Bronchial epithelial cell (primary cell): ENCODE results near the gene UROS. TPM values are rescaled to one million over a fixed set of nuclear protein-coding genes. Genes with fewer than 3 reads are reported as not detected.

Source experiments
- DNase-seq: peaks from one replicate; pipeline ENCODE4 v3.0.0-alpha.2; 2010; ENCODE audit warnings: low read depth
- FAIRE-seq: peaks from 2 replicates; lab custom pipeline; 2011; peaks lifted over from hg19 to GRCh38; lab: Jason Lieb, UNC
- H3K27me3 ChIP-seq: 2 replicates; pipeline ENCODE4 v1.5.1; 2011; ENCODE audit warnings: low read length; ENCODE audit not compliant: control insufficient read depth, insufficient read depth
- H3K36me3 ChIP-seq: 2 replicates; pipeline ENCODE4 v1.5.1; 2011; ENCODE audit warnings: low read length; ENCODE audit not compliant: control insufficient read depth, insufficient read depth
- H3K4me3 ChIP-seq: 2 replicates; pipeline ENCODE4 v1.5.1; 2011; ENCODE audit warnings: mild to moderate bottlenecking, low read depth, low read length, control low read depth
- CTCF ChIP-seq: IDR thresholded peaks from 2 replicates; pipeline ENCODE4 v1.5.1; 2011; ENCODE audit warnings: mild to moderate bottlenecking, moderate library complexity, low read length, control low read depth, inconsistent platforms; ENCODE audit not compliant: insufficient read depth, severe bottlenecking
- total RNA-seq: library from RNA; depleted of rRNA; stranded (reverse); fragments of >200 nt; gene quantifications from 2 replicates; pipeline ENCODE4 v1.2.1, GENCODE V29; 2014

The UROS gene
- total RNA-seq, 1 donor from 2014 or later = 17.4 TPM

- no peaks in the 10 kb centered on the region for H3K36me3 ChIP-seq
Measured at GRCh38 chr10:125779403-125780327, 43.4 kb downstream of the UROS start.

GRCh38 chr10:125778556-125778955 is 44.5 kb downstream of the UROS start:
- H3K4me3 ChIP-seq = no peak overlapping the region
- H3K36me3 ChIP-seq = no peaks in the 10 kb centered on the region
- no peak for TF ChIP-seq CTCF
- no peaks in the 10 kb centered on the region for H3K27me3 ChIP-seq
- FAIRE-seq (no peak), DNase-seq (peak; percentile 6)

More at GRCh38 chr10:125779403-125780327, 43.4 kb downstream of the UROS start:
- FAIRE-seq (peak; percentile 92), DNase-seq (no peak)
- Histone ChIP-seq H3K4me3 (no peak overlapping the region), H3K27me3 (no peaks in the 10 kb centered on the region)
- TF ChIP-seq CTCF = no peak

- H3K27me3 ChIP-seq = no peaks in the 10 kb centered on the region
- DNase-seq (no peak), FAIRE-seq (no peak)
- TF ChIP-seq CTCF = no peak
- H3K36me3 ChIP-seq = no peaks in the 10 kb centered on the region
- no peak overlapping the region for H3K4me3 ChIP-seq
Measured at GRCh38 chr10:125777806-125778205, 45.3 kb downstream of the UROS start.

- no peak for DNase-seq
- FAIRE-seq = no peak
- Histone ChIP-seq H3K36me3 (no peaks in the 10 kb centered on the region), H3K4me3 (no peak within 1 kb of the TSS), H3K27me3 (no peaks in the 10 kb centered on the region)
- TF ChIP-seq CTCF = no peak
Measured at GRCh38 chr10:125775491-125776106, 47.5 kb downstream of the UROS start, which contains the start of gene MMP21. TSS of gene MMP21 (minus strand) at chr10:125775821. CDS start at chr10:125775821, 0 bp downstream.

GRCh38 chr10:125774581-125775191 is 48.4 kb downstream of the UROS start:
- no peak for FAIRE-seq

More at GRCh38 chr10:125774581-125775191, 48.4 kb downstream of the UROS start:
- TF ChIP-seq CTCF = no peak
- Histone ChIP-seq H3K27me3 (no peaks in the 10 kb centered on the region), H3K36me3 (no peaks in the 10 kb centered on the region), H3K4me3 (no peak overlapping the region)
- DNase-seq = no peak
